Adipocyte (in vitro differentiated cells): ENCODE measurements around the gene BHLHA9.
"Not testable (repeated sequence)": the region's sequence is repeated elsewhere in the genome, so short reads cannot be mapped to it uniquely, and the experiment has no call there.

Experiments
- DNase-seq: peaks from one replicate; pipeline ENCODE4 v3.0.0-alpha.2; 2015; ENCODE audit warnings: low read depth
- H3K27me3 ChIP-seq: replicated peaks from 2 replicates; pipeline ENCODE4 v1.7.0; 2013; ENCODE audit warnings: mild to moderate bottlenecking, low read length, moderate library complexity; ENCODE audit not compliant: control insufficient read depth, insufficient read depth
- H3K36me3 ChIP-seq: 2 replicates; pipeline ENCODE4 v1.7.0; 2013; ENCODE audit warnings: low read length, mild to moderate bottlenecking, moderate library complexity; ENCODE audit not compliant: control insufficient read depth, insufficient read depth, severe bottlenecking
- H3K4me1 ChIP-seq: 2 replicates; pipeline ENCODE4 v1.7.0; 2013; ENCODE audit warnings: mild to moderate bottlenecking, low read length, moderate library complexity; ENCODE audit not compliant: control insufficient read depth, insufficient read depth
- H3K4me3 ChIP-seq: 2 replicates; pipeline ENCODE4 v1.7.0; 2013; ENCODE audit warnings: mild to moderate bottlenecking, low read length, moderate library complexity
- H3K9ac ChIP-seq: 2 replicates; pipeline ENCODE4 v1.7.0; 2013; ENCODE audit warnings: mild to moderate bottlenecking, low read length, moderate library complexity
- H3K9me3 ChIP-seq: 2 replicates; pipeline ENCODE4 v1.7.0; 2013; ENCODE audit warnings: mild to moderate bottlenecking, low read length, moderate library complexity; ENCODE audit not compliant: control insufficient read depth

Gene BHLHA9

GRCh38 chr17:1301546-1301945, 31.3 kb downstream of the BHLHA9 start:
- no peak overlapping the region for H3K4me3 ChIP-seq
- DNase-seq = no peak
- H3K4me1 ChIP-seq = peaks cover 13% of the 10 kb centered on the region
- H3K9me3 ChIP-seq = no peaks in the 10 kb centered on the region
- no peaks in the 10 kb centered on the region for H3K36me3 ChIP-seq
- H3K27me3 ChIP-seq = peaks cover 33% of the 10 kb centered on the region
- H3K9ac ChIP-seq = no peak overlapping the region

GRCh38 chr17:1302761-1303160, 32.5 kb downstream of the BHLHA9 start:
- H3K4me1 ChIP-seq = peaks cover 11% of the 10 kb centered on the region
- H3K27me3 ChIP-seq = peaks cover 33% of the 10 kb centered on the region
- no peak for DNase-seq
- H3K36me3 ChIP-seq = no peaks in the 10 kb centered on the region
- H3K9me3 ChIP-seq = no peaks in the 10 kb centered on the region
- H3K9ac ChIP-seq = no peak overlapping the region
- H3K4me3 ChIP-seq = no peak overlapping the region

GRCh38 chr17:1304522-1304921, 34.3 kb downstream of the BHLHA9 start:
- DNase-seq = no peak
- no peak overlapping the region for H3K4me3 ChIP-seq
- H3K9ac ChIP-seq = no peak overlapping the region
- no peaks in the 10 kb centered on the region for H3K9me3 ChIP-seq
- no peaks in the 10 kb centered on the region for H3K36me3 ChIP-seq
- H3K27me3 ChIP-seq = peaks cover 33% of the 10 kb centered on the region
- H3K4me1 ChIP-seq = no peaks in the 10 kb centered on the region

GRCh38 chr17:1304962-1305563, 34.8 kb downstream of the BHLHA9 start:
- Histone ChIP-seq H3K27me3 (peaks cover 29% of the 10 kb centered on the region), H3K4me3 (no peak overlapping the region), H3K9ac (no peak overlapping the region), H3K4me1 (no peaks in the 10 kb centered on the region), H3K9me3 (no peaks in the 10 kb centered on the region), H3K36me3 (no peaks in the 10 kb centered on the region)
- DNase-seq = no peak

- H3K4me3 ChIP-seq, DNase-seq, H3K4me1 ChIP-seq, H3K9ac ChIP-seq, H3K36me3 ChIP-seq, H3K9me3 ChIP-seq: not testable (repeated sequence)
- peaks cover 12% of the 10 kb centered on the region for H3K27me3 ChIP-seq
Measured at GRCh38 chr17:1307829-1308228, 37.6 kb downstream of the BHLHA9 start.

GRCh38 chr17:1312261-1312870, 42.1 kb downstream of the BHLHA9 start:
- Histone ChIP-seq H3K4me1 (peaks cover 47% of the 10 kb centered on the region), H3K4me3 (no peak overlapping the region), H3K27me3 (peaks cover 2% of the 10 kb centered on the region), H3K9ac (peak overlapping the region; percentile 25), H3K36me3 (no peaks in the 10 kb centered on the region), H3K9me3 (peaks cover 4% of the 10 kb centered on the region)
- no peak for DNase-seq

- Histone ChIP-seq H3K9ac (peak overlapping the region; percentile 80), H3K9me3 (peaks cover 4% of the 10 kb centered on the region), H3K4me3 (no peak overlapping the region), H3K4me1 (peaks cover 53% of the 10 kb centered on the region), H3K27me3 (peaks cover 2% of the 10 kb centered on the region), H3K36me3 (no peaks in the 10 kb centered on the region)
- DNase-seq = peak; percentile 60
Measured at GRCh38 chr17:1313270-1314005, 43.2 kb downstream of the BHLHA9 start.

- peaks cover 4% of the 10 kb centered on the region for H3K9me3 ChIP-seq
- no peak for DNase-seq
- peak overlapping the region; percentile 19 for H3K4me3 ChIP-seq
- peaks cover 55% of the 10 kb centered on the region for H3K4me1 ChIP-seq
- peak overlapping the region; percentile 79 for H3K9ac ChIP-seq
- H3K36me3 ChIP-seq = no peaks in the 10 kb centered on the region
- peaks cover 8% of the 10 kb centered on the region for H3K27me3 ChIP-seq
Measured at GRCh38 chr17:1315409-1315808, 45.2 kb downstream of the BHLHA9 start.

GRCh38 chr17:1315891-1316403, 45.7 kb downstream of the BHLHA9 start:
- H3K27me3 ChIP-seq = peaks cover 8% of the 10 kb centered on the region
- H3K9ac ChIP-seq = peak overlapping the region; percentile 79
- no peaks in the 10 kb centered on the region for H3K36me3 ChIP-seq
- DNase-seq = no peak
- peak overlapping the region; percentile 19 for H3K4me3 ChIP-seq
- H3K4me1 ChIP-seq = peaks cover 55% of the 10 kb centered on the region
- peaks cover 4% of the 10 kb centered on the region for H3K9me3 ChIP-seq
